Measurements from ENCODE around the gene GNAQ. TPM values are rescaled to one million over a fixed set of nuclear protein-coding genes. Genes with fewer than 3 reads are reported as not detected.

The GNAQ gene
- polyA plus RNA-seq, 1 donor (not counting 4 experiments of a cell fraction or from before 2014, with no cell fraction given) = 64.3 TPM

GRCh38 chr9:78050421-78050820 is 18.8 kb upstream of the GNAQ start:
- Histone ChIP-seq H3K4me2 (ENCODE audit: control insufficient read depth, extremely low read depth, insufficient read depth, low read depth, low read length) (no peak overlapping the region), H2AFZ (ENCODE audit: control insufficient read depth, low read length) (no peak overlapping the region), H3K79me2 (ENCODE audit: control insufficient read depth, insufficient read depth, low read length) (no peaks in the 10 kb centered on the region), H3K9me1 (ENCODE audit: control insufficient read depth, extremely low read depth, insufficient read depth, low read length) (no peaks in the 10 kb centered on the region), H3K36me3 (ENCODE audit: control insufficient read depth in 2 of 2, extremely low read depth in 1 of 2, insufficient read depth in 2 of 2, low read length in 2 of 2) (no peaks in the 10 kb centered on the region), H4K20me1 (ENCODE audit: control insufficient read depth, extremely low read depth, insufficient read depth, low read length) (no peaks in the 10 kb centered on the region), H3K4me1 (ENCODE audit: control insufficient read depth, extremely low read depth, insufficient read depth, low read length) (peaks cover 3% of the 10 kb centered on the region), H3K27me3 (ENCODE audit: control insufficient read depth, extremely low read depth, insufficient read depth, low read length) (no peaks in the 10 kb centered on the region), H3K9ac (ENCODE audit: control insufficient read depth, extremely low read depth, insufficient read depth, low read length) (no peak overlapping the region), H3K27ac (ENCODE audit: control insufficient read depth, insufficient read depth, low read length) (no peak overlapping the region), H3K9me3 (ENCODE audit: control insufficient read depth, low read depth, low read length) (no peaks in the 10 kb centered on the region), H3K4me3 (ENCODE audit: control insufficient read depth in 2 of 3, extremely low read depth in 1 of 3, insufficient read depth in 2 of 3, low read depth in 1 of 3, low read length in 3 of 3) (no peak overlapping the region)
- TF ChIP-seq EZH2 (IDR thresholded peaks at IDR 0.05; ENCODE audit: low read length) (no peak), CTCF (optimal IDR thresholded peaks at IDR 0.05 in 1 of 3, IDR thresholded peaks at IDR 0.05 in 1 of 3, conservative IDR thresholded peaks at IDR 0.05 in 1 of 3; ENCODE audit: extremely low read depth in 1 of 3, insufficient read depth in 2 of 3, low read length in 3 of 3) (no peak)
- dilution Hi-C loops (cut with MboI; ENCODE audit: extremely low pct_ligation_motif_present, low sequenced_read_pairs) = no loop called here
- no peak for DNase-seq (ENCODE audit: low read depth, low spot score)
- FAIRE-seq = no peak

GRCh38 chr9:78049484-78049883 is 17.9 kb upstream of the GNAQ start:
- FAIRE-seq = no peak
- H3K9me1 ChIP-seq (ENCODE audit: control insufficient read depth, extremely low read depth, insufficient read depth, low read length) = no peaks in the 10 kb centered on the region
- no peaks in the 10 kb centered on the region for H3K36me3 ChIP-seq (ENCODE audit: control insufficient read depth in 2 of 2, extremely low read depth in 1 of 2, insufficient read depth in 2 of 2, low read length in 2 of 2)
- no peak overlapping the region for H3K4me3 ChIP-seq (ENCODE audit: control insufficient read depth in 2 of 3, extremely low read depth in 1 of 3, insufficient read depth in 2 of 3, low read depth in 1 of 3, low read length in 3 of 3)
- H3K79me2 ChIP-seq (ENCODE audit: control insufficient read depth, insufficient read depth, low read length) = no peaks in the 10 kb centered on the region
- dilution Hi-C loops (cut with MboI; ENCODE audit: extremely low pct_ligation_motif_present, low sequenced_read_pairs) = no loop called here
- no peaks in the 10 kb centered on the region for H4K20me1 ChIP-seq (ENCODE audit: control insufficient read depth, extremely low read depth, insufficient read depth, low read length)
- H3K4me2 ChIP-seq (ENCODE audit: control insufficient read depth, extremely low read depth, insufficient read depth, low read depth, low read length) = no peak overlapping the region
- no peak overlapping the region for H3K9ac ChIP-seq (ENCODE audit: control insufficient read depth, extremely low read depth, insufficient read depth, low read length)
- TF ChIP-seq CTCF (optimal IDR thresholded peaks at IDR 0.05 in 1 of 3, IDR thresholded peaks at IDR 0.05 in 1 of 3, conservative IDR thresholded peaks at IDR 0.05 in 1 of 3; ENCODE audit: extremely low read depth in 1 of 3, insufficient read depth in 2 of 3, low read length in 3 of 3) (no peak), EZH2 (IDR thresholded peaks at IDR 0.05; ENCODE audit: low read length) (no peak)
- H3K27me3 ChIP-seq (ENCODE audit: control insufficient read depth, extremely low read depth, insufficient read depth, low read length) = no peaks in the 10 kb centered on the region
- no peak overlapping the region for H3K27ac ChIP-seq (ENCODE audit: control insufficient read depth, insufficient read depth, low read length)
- no peak for DNase-seq (ENCODE audit: low read depth, low spot score)
- no peaks in the 10 kb centered on the region for H3K9me3 ChIP-seq (ENCODE audit: control insufficient read depth, low read depth, low read length)
- H3K4me1 ChIP-seq (ENCODE audit: control insufficient read depth, extremely low read depth, insufficient read depth, low read length) = peaks cover 2% of the 10 kb centered on the region
- H2AFZ ChIP-seq (ENCODE audit: control insufficient read depth, low read length) = no peak overlapping the region

Measured in keratinocyte (primary cell).